Esophagus squamous epithelium (tissue), 5 donors: ENCODE results near the gene ABCA1. TPM values are rescaled to one million over a fixed set of nuclear protein-coding genes. Genes with fewer than 3 reads are reported as not detected.

ENCODE experiments used
- DNase-seq: peaks from one replicate; lab custom pipeline; 2025; lab: John Stamatoyannopoulos, UW
- H3K27ac ChIP-seq, 4 donors: fragments of 200-600 bp; sonication (generic); one replicate each; pipeline ENCODE4 v1.5.1; 2016 to 2019; ENCODE audit warnings: mild to moderate bottlenecking in 1 of 4
- H3K27me3 ChIP-seq, 4 donors: fragments of 200-600 bp; sonication (generic); 1 replicate in 3 of 4; 2 replicates in 1 of 4; pipeline versions ENCODE4 v1.5.1 to v1.6.0; 2017 to 2021; ENCODE audit warnings: antibody characterized with exemption in 1 of 4
- H3K36me3 ChIP-seq, 3 donors: fragments of 200-600 bp; sonication (generic); one replicate each; pipeline ENCODE4 v1.5.1; 2016 to 2019
- H3K4me1 ChIP-seq, 3 donors: fragments of 200-600 bp; sonication (generic); one replicate each; pipeline ENCODE4 v1.5.1; 2017 to 2019
- H3K4me3 ChIP-seq, 4 donors: fragments of 200-600 bp; sonication (generic); 1 replicate in 3 of 4; 2 replicates in 1 of 4; pipeline ENCODE4 v1.5.1; 2016 to 2019; ENCODE audit warnings: mild to moderate bottlenecking in 2 of 4, moderate library complexity in 1 of 4
- H3K9me3 ChIP-seq, 3 donors: fragments of 200-600 bp; sonication (generic); one replicate each; pipeline ENCODE4 v1.5.1; 2016 to 2019
- POLR2A ChIP-seq, 4 donors: fragments of 450-650 bp; IDR thresholded peaks; one replicate each; pipeline ENCODE4 v1.6.1; 2017; ENCODE audit warnings: antibody characterized with exemption in 4 of 4, mild to moderate bottlenecking in 4 of 4, moderate library complexity in 3 of 4
- WGBS, 2 donors: methylation state at CpG; one replicate each; pipeline ENCODE4 v1.1.5; 2018; 5-methylcytosine and 5-hydroxymethylcytosine counted together
- intact Hi-C: fragments of 100-400 bp; cut with DNase I; formaldehyde crosslinking; loops from one replicate; pipeline ENCODE4 v1.15.0; 2022
- total RNA-seq, 4 donors: library from RNA; depleted of rRNA; stranded (reverse); fragments of >200 nt; gene quantifications; one replicate each; pipeline ENCODE4 v1.1.0, GENCODE V29; 2016
- TF ChIP-seq, protein P1 (sequence below), 6 experiments: fragments of 450-650 bp in 4 of 6; fragments of 200-600 bp in 2 of 6; sonication (generic) in 2 of 6; IDR thresholded peaks; one replicate each; pipeline ENCODE4 v1.5.1; 2016 to 2019; ENCODE audit warnings: antibody characterized with exemption in 6 of 6, mild to moderate bottlenecking in 4 of 6, moderate library complexity in 4 of 6
- donor health status: DM: yes; HTN: yes; CAD: no.

Gene ABCA1
- total RNA-seq, 4 donors from 2014 or later = 7.7 to 37.6 (median 23.3) TPM

GRCh38 chr9:104911032-104911607 lies 16.8 kb downstream of the ABCA1 start:
- H3K27ac ChIP-seq = peak overlapping the region in 2 of 4 donors; percentile 35 to 62
- TF ChIP-seq, protein P1, sequence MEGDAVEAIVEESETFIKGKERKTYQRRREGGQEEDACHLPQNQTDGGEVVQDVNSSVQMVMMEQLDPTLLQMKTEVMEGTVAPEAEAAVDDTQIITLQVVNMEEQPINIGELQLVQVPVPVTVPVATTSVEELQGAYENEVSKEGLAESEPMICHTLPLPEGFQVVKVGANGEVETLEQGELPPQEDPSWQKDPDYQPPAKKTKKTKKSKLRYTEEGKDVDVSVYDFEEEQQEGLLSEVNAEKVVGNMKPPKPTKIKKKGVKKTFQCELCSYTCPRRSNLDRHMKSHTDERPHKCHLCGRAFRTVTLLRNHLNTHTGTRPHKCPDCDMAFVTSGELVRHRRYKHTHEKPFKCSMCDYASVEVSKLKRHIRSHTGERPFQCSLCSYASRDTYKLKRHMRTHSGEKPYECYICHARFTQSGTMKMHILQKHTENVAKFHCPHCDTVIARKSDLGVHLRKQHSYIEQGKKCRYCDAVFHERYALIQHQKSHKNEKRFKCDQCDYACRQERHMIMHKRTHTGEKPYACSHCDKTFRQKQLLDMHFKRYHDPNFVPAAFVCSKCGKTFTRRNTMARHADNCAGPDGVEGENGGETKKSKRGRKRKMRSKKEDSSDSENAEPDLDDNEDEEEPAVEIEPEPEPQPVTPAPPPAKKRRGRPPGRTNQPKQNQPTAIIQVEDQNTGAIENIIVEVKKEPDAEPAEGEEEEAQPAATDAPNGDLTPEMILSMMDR (IDR thresholded peaks at IDR 0.05) = no peak
- no peak for TF ChIP-seq POLR2A (IDR thresholded peaks at IDR 0.05)
- H3K9me3 ChIP-seq = no peaks in the 10 kb centered on the region
- intact Hi-C loops = no loop called here
- WGBS, 2 donors = 42 to 70% methylated on average over 3 to 4 of the region's 4 CpGs
- no peak for DNase-seq
- no peak overlapping the region for H3K4me3 ChIP-seq
- H3K4me1 ChIP-seq = peaks cover 23 to 100% (median 70%) of the 10 kb centered on the region in 3 donors
- H3K27me3 ChIP-seq = no peaks in the 10 kb centered on the region
- H3K36me3 ChIP-seq = no peaks in the 10 kb centered on the region

GRCh38 chr9:104907278-104907951 lies 20.5 kb downstream of the ABCA1 start:
- H3K27ac ChIP-seq = peak overlapping the region; percentile 40 to 90 (median 76)
- no peak for DNase-seq
- no peak overlapping the region for H3K4me3 ChIP-seq
- 35 to 46% methylated on average over 11 of the region's 11 CpGs for WGBS, 2 donors
- H3K4me1 ChIP-seq = peaks cover 29 to 100% (median 65%) of the 10 kb centered on the region in 3 donors
- H3K36me3 ChIP-seq = peaks cover 0 to 11% (median 0%) of the 10 kb centered on the region in 3 donors
- intact Hi-C loops = no loop called here
- no peaks in the 10 kb centered on the region for H3K27me3 ChIP-seq
- TF ChIP-seq, protein P1 (IDR thresholded peaks at IDR 0.05) = no peak
- TF ChIP-seq POLR2A (IDR thresholded peaks at IDR 0.05) = no peak
- H3K9me3 ChIP-seq = no peaks in the 10 kb centered on the region

DNA sequence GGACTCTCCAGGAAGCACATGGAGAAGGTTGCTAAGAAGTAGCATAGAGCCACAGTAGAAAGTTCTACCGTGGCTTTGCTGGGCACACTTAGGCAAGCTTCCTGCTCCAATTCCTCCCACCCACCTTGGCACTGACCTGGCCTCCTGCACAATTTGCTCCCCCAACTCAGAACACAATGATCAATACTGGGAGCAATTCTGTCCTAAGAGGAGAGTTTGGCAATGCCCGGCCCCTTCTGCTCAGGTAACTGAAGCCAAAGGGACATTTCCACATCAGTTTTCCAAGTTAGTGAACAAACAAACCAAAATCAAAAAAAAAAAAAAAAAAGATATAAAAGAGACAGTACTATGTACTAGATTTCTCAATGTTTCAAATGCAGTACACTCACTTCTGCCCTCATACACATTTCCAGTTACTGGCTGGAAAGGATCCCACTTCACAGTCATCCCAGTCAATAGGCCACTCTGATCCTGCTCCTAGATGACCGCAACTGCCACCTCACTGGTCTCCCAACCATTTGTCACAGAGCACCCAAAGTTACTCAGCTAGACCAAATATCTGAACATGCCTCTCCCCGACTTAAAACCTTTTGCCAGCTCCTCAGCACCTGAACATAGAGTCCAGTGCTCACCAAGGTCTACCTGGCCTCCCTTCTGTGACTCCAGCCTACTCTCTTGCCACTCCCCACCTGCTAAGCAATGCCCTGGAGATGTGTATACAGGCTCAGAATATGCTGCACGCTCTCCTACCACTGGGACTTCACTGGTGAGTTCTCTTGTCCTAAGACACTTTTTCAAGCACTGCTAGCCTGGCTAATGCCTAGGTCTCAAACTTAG lies 21.3 kb downstream of the ABCA1 start:
- no peaks in the 10 kb centered on the region for H3K9me3 ChIP-seq
- peak overlapping the region; percentile 40 to 90 (median 76) for H3K27ac ChIP-seq
- no peak overlapping the region for H3K4me3 ChIP-seq
- no peak for TF ChIP-seq POLR2A (IDR thresholded peaks at IDR 0.05)
- TF ChIP-seq, protein P1 (IDR thresholded peaks at IDR 0.05) = no peak
- H3K4me1 ChIP-seq = peaks cover 29 to 98% (median 63%) of the 10 kb centered on the region in 3 donors
- no peaks in the 10 kb centered on the region for H3K27me3 ChIP-seq
- H3K36me3 ChIP-seq = peaks cover 0 to 16% (median 0%) of the 10 kb centered on the region in 3 donors
- DNase-seq = no peak
- intact Hi-C loops = no loop called here
- 50 to 53% methylated on average over 4 to 5 of the region's 5 CpGs for WGBS, 2 donors

GRCh38 chr9:104905931-104906330 lies 22.0 kb downstream of the ABCA1 start:
- no peaks in the 10 kb centered on the region for H3K27me3 ChIP-seq
- no peak overlapping the region for H3K4me3 ChIP-seq
- no peak for TF ChIP-seq POLR2A (IDR thresholded peaks at IDR 0.05)
- TF ChIP-seq, protein P1 (IDR thresholded peaks at IDR 0.05) = no peak
- peaks cover 0 to 16% (median 0%) of the 10 kb centered on the region in 3 donors for H3K36me3 ChIP-seq
- H3K9me3 ChIP-seq = no peaks in the 10 kb centered on the region
- peaks cover 24 to 98% (median 57%) of the 10 kb centered on the region in 3 donors for H3K4me1 ChIP-seq
- no peak for DNase-seq
- 15% methylated on average over 2 of the region's 2 CpGs for WGBS, 2 donors
- H3K27ac ChIP-seq = peak overlapping the region in 3 of 4 donors; percentile 69 to 83 (median 73)
- intact Hi-C loops = no loop called here
